ENCODE data around the gene PTPRJ.

Gene PTPRJ

DNA sequence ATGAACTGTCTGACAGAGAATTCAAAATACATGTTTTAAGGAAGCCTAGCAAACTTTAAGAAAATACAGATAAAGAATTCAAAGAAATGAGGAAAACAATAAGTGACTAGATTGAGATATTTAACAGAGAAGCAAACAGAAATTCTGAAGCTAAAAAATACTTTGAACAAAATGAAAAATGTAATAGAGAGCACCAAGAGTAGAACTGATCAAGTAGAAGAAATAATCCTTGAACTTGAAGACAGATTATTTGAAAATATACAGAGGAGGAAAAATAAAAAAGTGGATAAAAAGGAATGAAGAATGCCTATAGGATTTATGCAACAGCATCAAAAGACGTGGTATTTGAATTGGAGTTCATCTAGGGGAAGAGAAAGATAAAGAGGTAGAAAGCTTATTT lies 134.4 kb downstream of the PTPRJ start:
- POLR2A ChIA-PET: no interaction called here
- TF ChIP-seq HDGF (IDR thresholded peaks at IDR 0.05; ENCODE audit: borderline replicate concordance) (no peak), FOXA1 (IDR thresholded peaks at IDR 0.05) (no peak), ELF4 (IDR thresholded peaks at IDR 0.05) (no peak), LEF1 (IDR thresholded peaks at IDR 0.05; ENCODE audit: borderline replicate concordance) (no peak), FOXK2 (IDR thresholded peaks at IDR 0.05) (no peak), BHLHE40 (IDR thresholded peaks at IDR 0.05; ENCODE audit: borderline replicate concordance) (no peak), L3MBTL2 (conservative IDR thresholded peaks at IDR 0.05) (no peak)
- DNase-seq (ENCODE audit: extremely low spot score): no peak
- CTCF ChIA-PET: interaction anchor here (0.5 kb wide), 1 partner anchor 27 kb away, joined by 3 read pairs; no protein-coding TSS in a partner anchor

DNA sequence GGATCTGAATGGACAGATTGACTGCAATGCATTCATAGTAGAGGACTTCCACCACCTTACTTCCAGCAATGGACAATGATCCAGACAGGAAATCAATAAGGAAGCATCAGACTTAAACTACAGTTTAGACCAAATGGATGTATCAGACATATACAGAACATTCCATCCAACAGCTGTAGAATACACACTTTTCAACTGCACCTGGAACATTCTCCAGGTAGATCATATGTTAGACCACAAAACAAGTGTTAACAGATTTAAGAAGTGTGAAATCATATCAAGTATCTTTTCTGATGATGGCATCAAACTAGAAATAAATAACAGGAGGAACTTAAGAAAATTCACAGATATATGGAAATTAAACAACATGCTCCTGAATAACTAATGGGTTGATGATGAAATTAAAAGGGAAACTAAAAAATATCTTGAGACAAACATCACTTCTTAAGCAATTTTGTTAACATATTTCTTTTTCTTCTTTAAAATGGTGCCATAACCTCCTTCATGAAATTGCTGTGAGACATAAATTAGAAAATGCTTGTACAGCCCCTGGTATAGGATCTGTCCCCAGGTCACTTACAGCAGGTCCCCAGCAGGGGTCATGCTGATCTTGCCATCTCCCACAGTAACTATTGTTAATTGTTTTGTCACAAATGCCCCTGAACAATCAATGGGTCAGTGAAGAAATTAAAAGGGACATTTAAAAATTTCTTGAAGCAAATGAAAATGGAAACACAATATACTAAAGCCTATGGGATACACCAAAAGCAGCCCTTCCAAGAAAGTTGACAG lies 136.3 kb downstream of the PTPRJ start:
- DNase-seq (ENCODE audit: extremely low spot score): no peak
- TF ChIP-seq LEF1 (IDR thresholded peaks at IDR 0.05; ENCODE audit: borderline replicate concordance) (no peak), PKNOX1 (IDR thresholded peaks at IDR 0.05) (no peak), ZNF384 (IDR thresholded peaks at IDR 0.05) (no peak), ARNT (IDR thresholded peaks at IDR 0.05) (no peak), FOXA1 (IDR thresholded peaks at IDR 0.05) (no peak), SP1 (IDR thresholded peaks at IDR 0.05) (no peak), HDGF (IDR thresholded peaks at IDR 0.05; ENCODE audit: borderline replicate concordance) (no peak), SUZ12 (IDR thresholded peaks at IDR 0.05) (no peak), ELF4 (IDR thresholded peaks at IDR 0.05) (no peak), NFRKB (IDR thresholded peaks at IDR 0.05) (no peak), FOXK2 (IDR thresholded peaks at IDR 0.05) (no peak), CTBP1 (IDR thresholded peaks at IDR 0.05; ENCODE audit: borderline replicate concordance) (no peak)
- CTCF ChIA-PET: no interaction called here
- POLR2A ChIA-PET: no interaction called here

- CTCF ChIA-PET: no interaction called here
- POLR2A ChIA-PET: no interaction called here
- no peak for DNase-seq (ENCODE audit: extremely low spot score)
- no peak for TF ChIP-seq TARDBP (IDR thresholded peaks at IDR 0.05)
- no peak for TF ChIP-seq FOXK2 (IDR thresholded peaks at IDR 0.05)
- no peak for TF ChIP-seq FOXM1 (IDR thresholded peaks at IDR 0.05; ENCODE audit: borderline replicate concordance)
- no peak for TF ChIP-seq HDGF (IDR thresholded peaks at IDR 0.05; ENCODE audit: borderline replicate concordance)
- no peak for TF ChIP-seq SP1 (IDR thresholded peaks at IDR 0.05)
- TF ChIP-seq CTBP1 (IDR thresholded peaks at IDR 0.05; ENCODE audit: borderline replicate concordance): no peak
- TF ChIP-seq FOXA1 (IDR thresholded peaks at IDR 0.05): no peak
- no peak for TF ChIP-seq ARNT (IDR thresholded peaks at IDR 0.05)
- no peak for TF ChIP-seq NFRKB (IDR thresholded peaks at IDR 0.05)
- no peak for TF ChIP-seq PKNOX1 (IDR thresholded peaks at IDR 0.05)
- TF ChIP-seq SUZ12 (IDR thresholded peaks at IDR 0.05): no peak
- no peak for TF ChIP-seq ZNF384 (IDR thresholded peaks at IDR 0.05)
- no peak for TF ChIP-seq ELF4 (IDR thresholded peaks at IDR 0.05)
- TF ChIP-seq LEF1 (IDR thresholded peaks at IDR 0.05; ENCODE audit: borderline replicate concordance): no peak
- TF ChIP-seq L3MBTL2 (conservative IDR thresholded peaks at IDR 0.05): no peak
- no peak for TF ChIP-seq BHLHE40 (IDR thresholded peaks at IDR 0.05; ENCODE audit: borderline replicate concordance)
These were observed 141.9 kb downstream of the PTPRJ start for GRCh38 chr11:48122246-48122645.

DNA sequence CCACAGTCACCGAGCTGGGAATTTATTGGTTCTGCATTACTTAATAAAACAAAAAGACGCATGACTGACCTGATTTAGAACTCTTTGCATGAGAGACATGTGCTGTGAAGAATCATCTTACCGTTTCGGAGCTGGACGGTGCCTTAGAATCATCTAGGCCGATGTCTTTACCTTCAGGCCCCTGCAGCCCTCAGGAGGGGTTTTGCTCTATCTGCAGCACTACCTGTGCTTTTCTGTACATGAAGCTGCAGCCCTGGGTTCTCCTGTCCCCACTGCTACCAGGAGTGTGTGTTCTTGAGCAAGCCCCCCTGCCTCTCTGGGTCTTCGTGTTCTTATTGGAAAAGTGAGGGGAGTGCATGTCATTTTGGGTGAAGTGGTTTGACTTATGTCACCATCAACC lies 142.3 kb downstream of the PTPRJ start:
- DNase-seq (ENCODE audit: extremely low spot score): no peak
- TF ChIP-seq ARNT (IDR thresholded peaks at IDR 0.05): no peak
- TF ChIP-seq SP1 (IDR thresholded peaks at IDR 0.05): no peak
- TF ChIP-seq SUZ12 (IDR thresholded peaks at IDR 0.05): no peak
- no peak for TF ChIP-seq PKNOX1 (IDR thresholded peaks at IDR 0.05)
- no peak for TF ChIP-seq BHLHE40 (IDR thresholded peaks at IDR 0.05; ENCODE audit: borderline replicate concordance)
- TF ChIP-seq ZNF384 (IDR thresholded peaks at IDR 0.05): no peak
- no peak for TF ChIP-seq ELF4 (IDR thresholded peaks at IDR 0.05)
- no peak for TF ChIP-seq FOXM1 (IDR thresholded peaks at IDR 0.05; ENCODE audit: borderline replicate concordance)
- CTCF ChIA-PET: no interaction called here
- POLR2A ChIA-PET: no interaction called here

GRCh38 chr11:48123254-48123875 lies 143.0 kb downstream of the PTPRJ start:
- no peak for TF ChIP-seq NFRKB (IDR thresholded peaks at IDR 0.05)
- no peak for TF ChIP-seq FOXM1 (IDR thresholded peaks at IDR 0.05; ENCODE audit: borderline replicate concordance)
- TF ChIP-seq CTBP1 (IDR thresholded peaks at IDR 0.05; ENCODE audit: borderline replicate concordance): no peak
- TF ChIP-seq PKNOX1 (IDR thresholded peaks at IDR 0.05): no peak
- no peak for TF ChIP-seq SP1 (IDR thresholded peaks at IDR 0.05)
- TF ChIP-seq BHLHE40 (IDR thresholded peaks at IDR 0.05; ENCODE audit: borderline replicate concordance): no peak
- no peak for TF ChIP-seq HDGF (IDR thresholded peaks at IDR 0.05; ENCODE audit: borderline replicate concordance)
- TF ChIP-seq LEF1 (IDR thresholded peaks at IDR 0.05; ENCODE audit: borderline replicate concordance): no peak
- no peak for TF ChIP-seq L3MBTL2 (conservative IDR thresholded peaks at IDR 0.05)
- no peak for TF ChIP-seq TARDBP (IDR thresholded peaks at IDR 0.05)
- TF ChIP-seq FOXA1 (IDR thresholded peaks at IDR 0.05): no peak
- no peak for TF ChIP-seq ZNF384 (IDR thresholded peaks at IDR 0.05)
- no peak for TF ChIP-seq FOXK2 (IDR thresholded peaks at IDR 0.05)
- ChIA-PET POLR2A (no interaction called here), CTCF (no interaction called here)
- no peak for DNase-seq (ENCODE audit: extremely low spot score)

Measured in HEK293T (cell line).